Right cardiac atrium (tissue), 5 donors: ENCODE measurements around the gene ATP13A3. TPM values are rescaled to one million over a fixed set of nuclear protein-coding genes. Genes with fewer than 3 reads are reported as not detected.

Experiments
- ATAC-seq, 2 donors: fragments of 200-7000 bp; cut with Tn5 transposase; one replicate each; pipeline versions ENCODE4 v1.8.0 to v1.9.1; 2020; ENCODE audit warnings: moderate library complexity in 2 of 2, mild to moderate bottlenecking in 1 of 2
- DNase-seq, 3 donors: peaks; one replicate each; pipeline ENCODE4 v3.0.0-alpha.2; 2020
- H3K27ac ChIP-seq: one replicate; pipeline ENCODE4 v1.5.1; 2013; ENCODE audit warnings: mild to moderate bottlenecking, low read length, control low read depth, moderate library complexity
- H3K27me3 ChIP-seq: one replicate; pipeline ENCODE4 v1.6.1; 2013; ENCODE audit not compliant: control insufficient read depth, insufficient read depth
- H3K4me1 ChIP-seq: one replicate; pipeline ENCODE4 v1.6.1; 2013; ENCODE audit warnings: low read length; ENCODE audit not compliant: control insufficient read depth, insufficient read depth
- H3K4me3 ChIP-seq: one replicate; pipeline ENCODE4 v1.5.1; 2013; ENCODE audit warnings: low read length, control low read depth
- H3K9me3 ChIP-seq: one replicate; pipeline ENCODE4 v1.6.1; 2013; ENCODE audit warnings: low read length; ENCODE audit not compliant: control insufficient read depth
- WGBS: extraction: QIAGEN DNeasy Blood & Tissue Kit; methylation state at CpG from one replicate; pipeline ENCODE4 v1.1.7; 2013; 5-methylcytosine and 5-hydroxymethylcytosine counted together
- intact Hi-C, 4 donors: fragments of 100-400 bp; cut with DNase I; formaldehyde crosslinking; loops; one replicate each; pipeline versions ENCODE4 v1.11.0 to v1.14.0; 2022 to 2023
- polyA plus RNA-seq: library from polyadenylated mRNA; stranded (reverse); fragments of 200-250 nt; gene quantifications from one replicate; pipeline ENCODE4 v1.2.3, GENCODE V29; 2013
- total RNA-seq, 4 donors: library from RNA; stranded (reverse); fragmentation: NEBNext Ultra II Directional; extraction: Animal tissue kit (Norgen Biotek cat#: 25700); gene quantifications; one replicate each; pipeline ENCODE4 v1.2.1, GENCODE V29; 2021
- donor health status: healthy with polysubstance abuse.
- donor health status: DM: no; HTN: yes; CAD: no.
- donor health status: DM: no; HTN: no; CAD: no.
- donor health status: DM: no; HTN: yes; CAD: no; lungs with severe emphysema.
- donor health status: DM: yes; HTN: yes; CAD: no.

ATP13A3 gene
- total and polyA plus RNA-seq, 5 donors, result 28.2 to 194 (median 93.4) TPM

- WGBS, result 58% methylated on average over 7 of the region's 7 CpGs
- intact Hi-C loops, result no loop called here
- Histone ChIP-seq H3K4me3 (no peak overlapping the region), H3K9me3 (no peaks in the 10 kb centered on the region), H3K4me1 (no peaks in the 10 kb centered on the region), H3K27ac (no peak overlapping the region), H3K27me3 (no peaks in the 10 kb centered on the region)
- DNase-seq (peak in 1 of 3 donors; percentile 55), ATAC-seq (no peak)
These were observed 131.4 kb downstream of the ATP13A3 start for GRCh38 chr3:194355379-194355778.

GRCh38 chr3:194354315-194354714 is 132.5 kb downstream of the ATP13A3 start:
- ATAC-seq (no peak), DNase-seq (no peak)
- H3K4me3 ChIP-seq, result no peak overlapping the region
- H3K9me3 ChIP-seq, result no peaks in the 10 kb centered on the region
- 79% methylated on average over 2 of the region's 2 CpGs for WGBS
- H3K27me3 ChIP-seq, result no peaks in the 10 kb centered on the region
- intact Hi-C loops, result no loop called here
- no peaks in the 10 kb centered on the region for H3K4me1 ChIP-seq
- H3K27ac ChIP-seq, result no peak overlapping the region

Other genes with a start within 250 kb of the ATP13A3 start
- gene CPN2, start 135.7 kb downstream of the ATP13A3 start, total RNA-seq, result not detected
- gene CPN2, start 135.7 kb downstream of the ATP13A3 start, polyA plus RNA-seq, result 0.07 TPM
- gene LRRC15, start 117.3 kb downstream of the ATP13A3 start, total RNA-seq, result under 1 TPM in 3 of 4 donors, not detected in 1; 0.03 to 0.06 (median 0.06) TPM
- gene LRRC15, start 117.3 kb downstream of the ATP13A3 start, polyA plus RNA-seq, result 0.07 TPM
- not detected for gene GP5, start 87.7 kb downstream of the ATP13A3 start, total RNA-seq
- 0.07 TPM for gene GP5, start 87.7 kb downstream of the ATP13A3 start, polyA plus RNA-seq
- 10 to 100 TPM in 1 of 4 donors, 1 to 10 TPM in 3; 5.1 to 11.3 (median 8.5) TPM for gene TMEM44, start 146.4 kb upstream of the ATP13A3 start, total RNA-seq
- 7.6 TPM for gene TMEM44, start 146.4 kb upstream of the ATP13A3 start, polyA plus RNA-seq
- gene LSG1, start 185.2 kb upstream of the ATP13A3 start, total RNA-seq, result 10 to 100 TPM; 15.8 to 23.4 (median 18.9) TPM
- 12.1 TPM for gene LSG1, start 185.2 kb upstream of the ATP13A3 start, polyA plus RNA-seq
- gene FAM43A, start 198.9 kb upstream of the ATP13A3 start, total RNA-seq, result 1 to 10 TPM; 4.5 to 8.6 (median 6.5) TPM
- 8.8 TPM for gene FAM43A, start 198.9 kb upstream of the ATP13A3 start, polyA plus RNA-seq